Mucosa of descending colon (tissue), 3 donors: ENCODE measurements around the gene HLA-DQA1. TPM values are rescaled to one million over a fixed set of nuclear protein-coding genes. Genes with fewer than 3 reads are reported as not detected.

ENCODE experiments used
- ATAC-seq: fragments of 200-7000 bp; cut with Tn5 transposase; one replicate; pipeline ENCODE4 v1.9.1; 2020; ENCODE audit warnings: mild to moderate bottlenecking, moderate library complexity
- DNase-seq, 3 donors: peaks; one replicate each; pipeline ENCODE4 v3.0.0-alpha.2; 2020
- H3K36me3 ChIP-seq: fragments of 200-600 bp; one replicate; pipeline ENCODE4 v1.8.0; 2021; ENCODE audit warnings: low read depth, mild to moderate bottlenecking
- H3K4me1 ChIP-seq: fragments of 200-600 bp; one replicate; pipeline ENCODE4 v1.8.0; 2021; ENCODE audit warnings: low read depth, mild to moderate bottlenecking
- H3K4me3 ChIP-seq: fragments of 200-600 bp; one replicate; pipeline ENCODE4 v1.8.0; 2021; ENCODE audit warnings: mild to moderate bottlenecking
- H3K9me3 ChIP-seq: fragments of 200-600 bp; one replicate; pipeline ENCODE4 v1.8.0; 2021; ENCODE audit warnings: mild to moderate bottlenecking
- CTCF ChIP-seq: fragments of 200-600 bp; IDR thresholded peaks from one replicate; pipeline ENCODE4 v1.8.0; 2022; ENCODE audit warnings: antibody characterized with exemption, mild to moderate bottlenecking
- intact Hi-C, 2 donors: fragments of 100-400 bp; cut with DNase I in 1 of 2; cut with micrococcal nuclease in 1 of 2; formaldehyde crosslinking; loops; one replicate each; pipeline versions ENCODE4 v1.11.0 to v1.11.1; 2022; cut with DNase I, micrococcal nuclease
- total RNA-seq, 3 donors: library from RNA; stranded (reverse); fragmentation: NEBNext Ultra II Directional in 2 of 3; extraction: Animal tissue kit (Norgen Biotek cat#: 25700) in 2 of 3; gene quantifications; one replicate each; pipeline versions ENCODE4 v1.2.1 to v1.2.4, GENCODE V29; 2021 to 2023
- donor health status: DM: no; HTN: no; CAD: no; lungs with moderate emphysema.
- donor health status: DM: no; HTN: no; CAD: no.
- donor health status: DM: no; HTN: yes; CAD: no.

The HLA-DQA1 gene
- total RNA-seq, 3 donors from 2014 or later, result 9.9 to 36.2 (median 24.1) TPM

GRCh38 chr6:32614366-32615081 lies 22.7 kb upstream of the HLA-DQA1 start:
- DNase-seq (no peak), ATAC-seq (no peak)
- no peaks in the 10 kb centered on the region for H3K9me3 ChIP-seq
- no peak overlapping the region for H3K4me3 ChIP-seq
- H3K4me1 ChIP-seq, result no peaks in the 10 kb centered on the region
- no peak for TF ChIP-seq CTCF
- no peaks in the 10 kb centered on the region for H3K36me3 ChIP-seq
- intact Hi-C loops, result no loop called here

- no peak for TF ChIP-seq CTCF
- no peak for ATAC-seq
- Histone ChIP-seq H3K36me3 (no peaks in the 10 kb centered on the region), H3K4me1 (no peaks in the 10 kb centered on the region), H3K4me3 (no peak overlapping the region), H3K9me3 (no peaks in the 10 kb centered on the region)
- intact Hi-C loops, result no loop called here
- DNase-seq, result no peak
Observed at GRCh38 chr6:32615885-32616532, 21.2 kb upstream of the HLA-DQA1 start.

- Histone ChIP-seq H3K36me3 (no peaks in the 10 kb centered on the region), H3K9me3 (no peaks in the 10 kb centered on the region), H3K4me3 (no peak overlapping the region), H3K4me1 (no peaks in the 10 kb centered on the region)
- intact Hi-C loops, result no loop called here
- no peak for TF ChIP-seq CTCF
- no peak for DNase-seq
- no peak for ATAC-seq
Observed at GRCh38 chr6:32617751-32618150, 19.5 kb upstream of the HLA-DQA1 start.

- TF ChIP-seq CTCF, result no peak
- ATAC-seq (no peak), DNase-seq (no peak)
- Histone ChIP-seq H3K4me3 (no peak overlapping the region), H3K9me3 (no peaks in the 10 kb centered on the region), H3K36me3 (no peaks in the 10 kb centered on the region), H3K4me1 (no peaks in the 10 kb centered on the region)
- intact Hi-C loops, result no loop called here
Observed at GRCh38 chr6:32621372-32621771, 15.8 kb upstream of the HLA-DQA1 start.

GRCh38 chr6:32622545-32623401 lies 14.4 kb upstream of the HLA-DQA1 start:
- H3K9me3 ChIP-seq, result no peaks in the 10 kb centered on the region
- DNase-seq (peak in 2 of 3 donors; percentile 50 to 66), ATAC-seq (peak; percentile 91)
- intact Hi-C loops, result no loop called here
- H3K4me1 ChIP-seq, result no peaks in the 10 kb centered on the region
- TF ChIP-seq CTCF, result peak; percentile 31
- no peak overlapping the region for H3K4me3 ChIP-seq
- H3K36me3 ChIP-seq, result no peaks in the 10 kb centered on the region
